HepG2 (cell line): ENCODE results near the gene ANAPC16. TPM values are rescaled to one million over a fixed set of nuclear protein-coding genes. Genes with fewer than 3 reads are reported as not detected.
A peak's percentile ranks its signal among the peaks of the same experiment; 100 is the strongest.

Experiments
- GATAD1 ChIP-seq: IDR thresholded peaks from 2 replicates; pipeline ENCODE4 v1.6.1; 2016; ENCODE audit warnings: missing genetic modification reagents, missing compliant biosample characterization
- NFKB2 ChIP-seq: sonication (generic); formaldehyde crosslinking; IDR thresholded peaks from 2 replicates; pipeline ENCODE4 v1.4.0; 2020; ENCODE audit warnings: missing genetic modification reagents, borderline replicate concordance
- PCBP1 ChIP-seq: fragments of 200-400 bp; formaldehyde crosslinking; IDR thresholded peaks from 2 replicates; pipeline ENCODE4 v1.6.1; 2017; ENCODE audit warnings: mild to moderate bottlenecking, low read depth, low read length, borderline replicate concordance
- SALL1 ChIP-seq: sonication (generic); formaldehyde crosslinking; IDR thresholded peaks from 2 replicates; pipeline ENCODE4 v1.8.0; 2022; ENCODE audit warnings: mild to moderate bottlenecking, missing genetic modification reagents
- SNRNP70 ChIP-seq: fragments of 200-400 bp; formaldehyde crosslinking; IDR thresholded peaks from 2 replicates; pipeline ENCODE4 v1.6.1; 2017; ENCODE audit warnings: mild to moderate bottlenecking, low read depth, low read length, moderate library complexity
- SRY ChIP-seq: sonication (generic); formaldehyde crosslinking; IDR thresholded peaks from 2 replicates; pipeline ENCODE4 v1.8.0; 2022; ENCODE audit warnings: mild to moderate bottlenecking, missing genetic modification reagents
- ZBTB42 ChIP-seq: sonication (generic); formaldehyde crosslinking; IDR thresholded peaks from 2 replicates; pipeline ENCODE4 v1.5.0; 2020; ENCODE audit warnings: mild to moderate bottlenecking, missing genetic modification reagents
- ZMYM4 ChIP-seq: sonication (generic); formaldehyde crosslinking; IDR thresholded peaks from 2 replicates; pipeline ENCODE4 v1.8.1; 2023; ENCODE audit warnings: mild to moderate bottlenecking, missing genetic modification reagents
- polyA plus RNA-seq, 8 experiments: library from polyadenylated mRNA; depleted of rRNA in 3 of 8; stranded (reverse) in 7 of 8; unstranded in 1 of 8; fragments of >200 nt; fragmentation: Illumina TruSeq in 4 of 8; extraction: Trizol in 4 of 8; gene quantifications; 2 replicates each; pipeline versions ENCODE4 v1.2.1 to v1.2.3, GENCODE V29; 2011 to 2016; ENCODE audit warnings: low read depth in 4 of 8, missing spikeins in 1 of 8, mixed read lengths in 1 of 8; ENCODE audit not compliant: insufficient read depth in 1 of 8
- total RNA-seq, 5 experiments: library from RNA; depleted of rRNA; stranded (reverse); fragments of >200 nt; fragmentation: Illumina TruSeq; extraction: Trizol; gene quantifications; 2 replicates each; pipeline ENCODE4 v1.2.3, GENCODE V29; 2016; ENCODE audit warnings: low read depth in 1 of 5
- TF ChIP-seq, protein P1 (sequence below): sonication (generic); formaldehyde crosslinking; IDR thresholded peaks from 2 replicates; pipeline ENCODE4 v1.4.0; 2020; ENCODE audit warnings: missing genetic modification reagents
- TF ChIP-seq, protein P2 (sequence below): sonication (generic); formaldehyde crosslinking; IDR thresholded peaks from 2 replicates; pipeline ENCODE4 v1.5.0; 2020; ENCODE audit warnings: missing genetic modification reagents
- TF ChIP-seq, protein P3 (sequence below): sonication (generic); formaldehyde crosslinking; IDR thresholded peaks from 2 replicates; pipeline ENCODE4 v1.8.1; 2022; ENCODE audit warnings: low read depth, mild to moderate bottlenecking, missing genetic modification reagents
- TF ChIP-seq, protein P4 (sequence below): IDR thresholded peaks from 2 replicates; pipeline ENCODE4 v1.6.1; 2016; ENCODE audit warnings: missing compliant biosample characterization, missing genetic modification reagents, borderline replicate concordance
- TF ChIP-seq, protein P5 (sequence below): sonication (generic); formaldehyde crosslinking; IDR thresholded peaks from 2 replicates; pipeline ENCODE4 v1.4.0; 2020; ENCODE audit warnings: missing genetic modification reagents, mild to moderate bottlenecking, borderline replicate concordance

Gene ANAPC16
- total and polyA plus RNA-seq, 2 of the 13 experiments (the other 11 are each of a cell fraction or from before 2014, with no cell fraction given): 74.8 to 89.4 TPM

DNA sequence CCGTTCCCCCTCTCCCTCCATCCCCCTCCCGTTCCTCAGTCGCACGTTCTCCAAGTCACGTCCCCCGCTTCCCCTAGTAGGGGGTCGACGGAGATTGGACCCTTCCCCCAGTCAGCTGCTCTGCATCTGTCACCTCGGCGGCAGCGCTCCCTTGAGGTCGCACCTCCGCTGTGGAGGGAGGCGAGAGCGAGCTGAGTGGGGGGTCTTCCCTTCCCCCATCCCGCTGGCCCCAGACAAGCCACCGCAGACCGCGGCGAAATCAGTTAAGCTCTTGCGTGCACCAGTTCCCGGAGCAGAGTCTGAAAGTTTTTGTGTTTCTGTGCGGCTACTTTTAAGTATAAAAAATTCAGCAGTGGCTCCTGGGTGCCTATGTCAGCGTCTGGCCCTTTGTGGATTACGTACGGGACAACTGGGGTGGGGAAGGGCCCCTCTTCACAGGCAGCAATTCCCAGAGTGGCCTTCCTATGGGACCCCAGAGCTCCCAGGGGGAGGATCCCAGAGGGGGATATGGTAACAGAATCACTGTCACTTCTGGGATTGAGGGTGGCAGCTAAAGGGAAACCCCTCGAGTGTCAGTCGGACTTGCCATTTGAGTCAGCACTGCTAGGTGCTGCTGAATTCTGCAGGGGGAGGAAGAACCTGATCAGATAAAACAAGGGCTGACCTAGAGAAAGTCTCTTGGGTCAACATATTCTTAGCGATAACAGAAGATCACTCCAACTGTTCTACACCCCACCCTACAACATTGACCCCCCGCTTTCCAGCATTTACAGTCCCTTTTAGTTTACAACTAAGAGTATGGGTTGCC is 45.4 kb downstream of the ANAPC16 start (continued):
- TF ChIP-seq, protein P1, sequence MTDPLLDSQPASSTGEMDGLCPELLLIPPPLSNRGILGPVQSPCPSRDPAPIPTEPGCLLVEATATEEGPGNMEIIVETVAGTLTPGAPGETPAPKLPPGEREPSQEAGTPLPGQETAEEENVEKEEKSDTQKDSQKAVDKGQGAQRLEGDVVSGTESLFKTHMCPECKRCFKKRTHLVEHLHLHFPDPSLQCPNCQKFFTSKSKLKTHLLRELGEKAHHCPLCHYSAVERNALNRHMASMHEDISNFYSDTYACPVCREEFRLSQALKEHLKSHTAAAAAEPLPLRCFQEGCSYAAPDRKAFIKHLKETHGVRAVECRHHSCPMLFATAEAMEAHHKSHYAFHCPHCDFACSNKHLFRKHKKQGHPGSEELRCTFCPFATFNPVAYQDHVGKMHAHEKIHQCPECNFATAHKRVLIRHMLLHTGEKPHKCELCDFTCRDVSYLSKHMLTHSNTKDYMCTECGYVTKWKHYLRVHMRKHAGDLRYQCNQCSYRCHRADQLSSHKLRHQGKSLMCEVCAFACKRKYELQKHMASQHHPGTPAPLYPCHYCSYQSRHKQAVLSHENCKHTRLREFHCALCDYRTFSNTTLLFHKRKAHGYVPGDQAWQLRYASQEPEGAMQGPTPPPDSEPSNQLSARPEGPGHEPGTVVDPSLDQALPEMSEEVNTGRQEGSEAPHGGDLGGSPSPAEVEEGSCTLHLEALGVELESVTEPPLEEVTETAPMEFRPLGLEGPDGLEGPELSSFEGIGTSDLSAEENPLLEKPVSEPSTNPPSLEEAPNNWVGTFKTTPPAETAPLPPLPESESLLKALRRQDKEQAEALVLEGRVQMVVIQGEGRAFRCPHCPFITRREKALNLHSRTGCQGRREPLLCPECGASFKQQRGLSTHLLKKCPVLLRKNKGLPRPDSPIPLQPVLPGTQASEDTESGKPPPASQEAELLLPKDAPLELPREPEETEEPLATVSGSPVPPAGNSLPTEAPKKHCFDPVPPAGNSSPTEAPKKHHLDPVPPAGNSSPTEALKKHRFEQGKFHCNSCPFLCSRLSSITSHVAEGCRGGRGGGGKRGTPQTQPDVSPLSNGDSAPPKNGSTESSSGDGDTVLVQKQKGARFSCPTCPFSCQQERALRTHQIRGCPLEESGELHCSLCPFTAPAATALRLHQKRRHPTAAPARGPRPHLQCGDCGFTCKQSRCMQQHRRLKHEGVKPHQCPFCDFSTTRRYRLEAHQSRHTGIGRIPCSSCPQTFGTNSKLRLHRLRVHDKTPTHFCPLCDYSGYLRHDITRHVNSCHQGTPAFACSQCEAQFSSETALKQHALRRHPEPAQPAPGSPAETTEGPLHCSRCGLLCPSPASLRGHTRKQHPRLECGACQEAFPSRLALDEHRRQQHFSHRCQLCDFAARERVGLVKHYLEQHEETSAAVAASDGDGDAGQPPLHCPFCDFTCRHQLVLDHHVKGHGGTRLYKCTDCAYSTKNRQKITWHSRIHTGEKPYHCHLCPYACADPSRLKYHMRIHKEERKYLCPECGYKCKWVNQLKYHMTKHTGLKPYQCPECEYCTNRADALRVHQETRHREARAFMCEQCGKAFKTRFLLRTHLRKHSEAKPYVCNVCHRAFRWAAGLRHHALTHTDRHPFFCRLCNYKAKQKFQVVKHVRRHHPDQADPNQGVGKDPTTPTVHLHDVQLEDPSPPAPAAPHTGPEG (CRISPR knock-in tag): 0 out of 2 replicates have a peak, but pooled peaks have one; percentile 56
- TF ChIP-seq NFKB2 (CRISPR knock-in tag) (peak; percentile 64; the same call in 1 of the 2 replicates), GATAD1 (0 out of 2 replicates have a peak, but pooled peaks have one; percentile 14), ZBTB42 (CRISPR knock-in tag) (no peak; the same call in 1 of the 2 replicates), SNRNP70 (no peak), SALL1 (CRISPR knock-in tag) (peak; percentile 62), PCBP1 (peak; percentile 39; the same call in 1 of the 2 replicates), SRY (CRISPR knock-in tag) (peak; percentile 27; the same call in 1 of the 2 replicates), ZMYM4 (CRISPR knock-in tag) (peak; percentile 53; the same call in 1 of the 2 replicates)
- TF ChIP-seq, protein P2, sequence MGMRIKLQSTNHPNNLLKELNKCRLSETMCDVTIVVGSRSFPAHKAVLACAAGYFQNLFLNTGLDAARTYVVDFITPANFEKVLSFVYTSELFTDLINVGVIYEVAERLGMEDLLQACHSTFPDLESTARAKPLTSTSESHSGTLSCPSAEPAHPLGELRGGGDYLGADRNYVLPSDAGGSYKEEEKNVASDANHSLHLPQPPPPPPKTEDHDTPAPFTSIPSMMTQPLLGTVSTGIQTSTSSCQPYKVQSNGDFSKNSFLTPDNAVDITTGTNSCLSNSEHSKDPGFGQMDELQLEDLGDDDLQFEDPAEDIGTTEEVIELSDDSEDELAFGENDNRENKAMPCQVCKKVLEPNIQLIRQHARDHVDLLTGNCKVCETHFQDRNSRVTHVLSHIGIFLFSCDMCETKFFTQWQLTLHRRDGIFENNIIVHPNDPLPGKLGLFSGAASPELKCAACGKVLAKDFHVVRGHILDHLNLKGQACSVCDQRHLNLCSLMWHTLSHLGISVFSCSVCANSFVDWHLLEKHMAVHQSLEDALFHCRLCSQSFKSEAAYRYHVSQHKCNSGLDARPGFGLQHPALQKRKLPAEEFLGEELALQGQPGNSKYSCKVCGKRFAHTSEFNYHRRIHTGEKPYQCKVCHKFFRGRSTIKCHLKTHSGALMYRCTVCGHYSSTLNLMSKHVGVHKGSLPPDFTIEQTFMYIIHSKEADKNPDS: no peak; the same call in 1 of the 2 replicates
- TF ChIP-seq, protein P3, sequence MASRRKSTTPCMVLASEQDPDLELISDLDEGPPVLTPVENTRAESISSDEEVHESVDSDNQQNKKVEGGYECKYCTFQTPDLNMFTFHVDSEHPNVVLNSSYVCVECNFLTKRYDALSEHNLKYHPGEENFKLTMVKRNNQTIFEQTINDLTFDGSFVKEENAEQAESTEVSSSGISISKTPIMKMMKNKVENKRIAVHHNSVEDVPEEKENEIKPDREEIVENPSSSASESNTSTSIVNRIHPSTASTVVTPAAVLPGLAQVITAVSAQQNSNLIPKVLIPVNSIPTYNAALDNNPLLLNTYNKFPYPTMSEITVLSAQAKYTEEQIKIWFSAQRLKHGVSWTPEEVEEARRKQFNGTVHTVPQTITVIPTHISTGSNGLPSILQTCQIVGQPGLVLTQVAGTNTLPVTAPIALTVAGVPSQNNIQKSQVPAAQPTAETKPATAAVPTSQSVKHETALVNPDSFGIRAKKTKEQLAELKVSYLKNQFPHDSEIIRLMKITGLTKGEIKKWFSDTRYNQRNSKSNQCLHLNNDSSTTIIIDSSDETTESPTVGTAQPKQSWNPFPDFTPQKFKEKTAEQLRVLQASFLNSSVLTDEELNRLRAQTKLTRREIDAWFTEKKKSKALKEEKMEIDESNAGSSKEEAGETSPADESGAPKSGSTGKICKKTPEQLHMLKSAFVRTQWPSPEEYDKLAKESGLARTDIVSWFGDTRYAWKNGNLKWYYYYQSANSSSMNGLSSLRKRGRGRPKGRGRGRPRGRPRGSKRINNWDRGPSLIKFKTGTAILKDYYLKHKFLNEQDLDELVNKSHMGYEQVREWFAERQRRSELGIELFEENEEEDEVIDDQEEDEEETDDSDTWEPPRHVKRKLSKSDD (CRISPR knock-in tag): no peak
- TF ChIP-seq, protein P4, sequence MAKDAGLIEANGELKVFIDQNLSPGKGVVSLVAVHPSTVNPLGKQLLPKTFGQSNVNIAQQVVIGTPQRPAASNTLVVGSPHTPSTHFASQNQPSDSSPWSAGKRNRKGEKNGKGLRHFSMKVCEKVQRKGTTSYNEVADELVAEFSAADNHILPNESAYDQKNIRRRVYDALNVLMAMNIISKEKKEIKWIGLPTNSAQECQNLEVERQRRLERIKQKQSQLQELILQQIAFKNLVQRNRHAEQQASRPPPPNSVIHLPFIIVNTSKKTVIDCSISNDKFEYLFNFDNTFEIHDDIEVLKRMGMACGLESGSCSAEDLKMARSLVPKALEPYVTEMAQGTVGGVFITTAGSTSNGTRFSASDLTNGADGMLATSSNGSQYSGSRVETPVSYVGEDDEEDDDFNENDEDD (CRISPR knock-in tag): peak; percentile 42; the same call in 1 of the 2 replicates
- TF ChIP-seq, protein P5, sequence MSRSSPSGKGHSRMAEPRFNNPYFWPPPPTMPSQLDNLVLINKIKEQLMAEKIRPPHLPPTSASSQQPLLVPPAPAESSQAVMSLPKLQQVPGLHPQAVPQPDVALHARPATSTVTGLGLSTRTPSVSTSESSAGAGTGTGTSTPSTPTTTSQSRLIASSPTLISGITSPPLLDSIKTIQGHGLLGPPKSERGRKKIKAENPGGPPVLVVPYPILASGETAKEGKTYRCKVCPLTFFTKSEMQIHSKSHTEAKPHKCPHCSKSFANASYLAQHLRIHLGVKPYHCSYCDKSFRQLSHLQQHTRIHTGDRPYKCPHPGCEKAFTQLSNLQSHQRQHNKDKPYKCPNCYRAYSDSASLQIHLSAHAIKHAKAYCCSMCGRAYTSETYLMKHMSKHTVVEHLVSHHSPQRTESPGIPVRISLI (CRISPR knock-in tag): peak; percentile 16; the same call in 1 of the 2 replicates
